NCI-H2196 (cell line): Measurements from ENCODE around the gene ROR1.
A peak's percentile ranks its signal among the peaks of the same experiment; 100 is the strongest.

Experiments used
- DNase-seq: peaks from one replicate; lab custom pipeline; 2025; ENCODE audit not compliant: unreplicated experiment; lab: John Stamatoyannopoulos, UW

The ROR1 gene

GRCh38 chr1:64046243-64046642 is 272.4 kb downstream of the ROR1 start:
- DNase-seq: no peak

DNA sequence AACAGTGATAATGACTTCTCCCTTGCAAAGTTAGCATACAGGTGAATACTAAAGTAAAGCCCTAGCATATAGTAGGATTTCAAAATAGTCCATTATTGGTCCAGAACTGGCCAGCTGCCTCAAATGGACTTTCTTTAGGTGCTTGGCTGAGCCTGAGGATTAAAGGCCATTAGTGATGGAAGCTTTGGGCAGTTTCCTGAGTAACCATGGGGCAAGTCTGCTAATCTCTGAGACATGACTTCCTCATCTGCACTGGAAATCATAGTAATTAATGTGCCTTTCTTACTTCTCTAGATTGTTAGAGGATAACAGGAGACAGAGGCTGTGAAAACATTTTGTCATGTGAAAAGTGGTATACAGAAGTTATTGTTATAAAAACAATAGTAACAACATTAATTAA is 273.1 kb downstream of the ROR1 start:
- no peak for DNase-seq

- DNase-seq: no peak
Observed at GRCh38 chr1:64047549-64047996, 273.8 kb downstream of the ROR1 start.

- no peak for DNase-seq
Observed at GRCh38 chr1:64049900-64050540, 276.2 kb downstream of the ROR1 start.

GRCh38 chr1:64050601-64051000 is 276.8 kb downstream of the ROR1 start:
- DNase-seq: no peak

- DNase-seq: peak; percentile 24
Observed at GRCh38 chr1:64051796-64052195, 278.0 kb downstream of the ROR1 start.

GRCh38 chr1:64052777-64053176 is 279.0 kb downstream of the ROR1 start:
- DNase-seq: no peak

DNA sequence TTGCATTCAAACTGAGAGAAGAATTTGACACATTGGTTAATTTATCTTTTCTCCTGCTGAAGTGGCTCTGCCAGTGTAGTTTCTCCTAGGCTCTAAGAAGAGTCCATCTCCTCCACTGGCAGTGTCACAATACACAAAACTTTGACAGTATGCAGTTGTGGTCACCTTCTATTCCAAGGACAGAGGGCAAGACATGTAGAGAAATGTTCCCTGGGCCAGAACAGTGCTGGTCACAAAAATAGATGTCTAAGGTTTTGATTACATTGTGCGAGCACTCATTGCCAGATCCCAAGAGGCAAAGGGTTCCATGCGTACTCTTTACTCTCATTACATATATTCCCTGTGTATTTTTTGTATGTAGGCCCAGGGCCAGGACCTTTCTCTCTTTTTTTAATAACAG is 281.5 kb downstream of the ROR1 start:
- DNase-seq: no peak

DNA sequence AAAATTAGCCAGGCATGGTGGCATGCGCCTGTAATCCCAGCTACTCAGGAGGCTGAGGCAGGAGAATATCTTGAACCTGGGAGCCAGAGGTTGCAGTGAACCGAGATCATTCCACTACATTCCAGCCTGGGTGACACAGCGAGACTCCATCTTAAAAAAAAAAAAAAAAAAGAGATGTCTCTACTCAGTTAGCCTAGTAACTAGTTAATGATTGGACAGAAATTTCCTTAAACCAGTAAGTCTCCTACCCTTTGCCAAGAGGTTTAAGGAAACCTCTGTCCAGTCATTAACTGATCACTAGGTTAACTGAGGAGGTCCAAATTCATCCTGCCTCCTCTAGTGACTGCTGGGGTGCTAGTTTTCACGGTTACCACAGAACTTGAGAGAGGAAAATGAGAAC is 285.7 kb downstream of the ROR1 start:
- no peak for DNase-seq

DNA sequence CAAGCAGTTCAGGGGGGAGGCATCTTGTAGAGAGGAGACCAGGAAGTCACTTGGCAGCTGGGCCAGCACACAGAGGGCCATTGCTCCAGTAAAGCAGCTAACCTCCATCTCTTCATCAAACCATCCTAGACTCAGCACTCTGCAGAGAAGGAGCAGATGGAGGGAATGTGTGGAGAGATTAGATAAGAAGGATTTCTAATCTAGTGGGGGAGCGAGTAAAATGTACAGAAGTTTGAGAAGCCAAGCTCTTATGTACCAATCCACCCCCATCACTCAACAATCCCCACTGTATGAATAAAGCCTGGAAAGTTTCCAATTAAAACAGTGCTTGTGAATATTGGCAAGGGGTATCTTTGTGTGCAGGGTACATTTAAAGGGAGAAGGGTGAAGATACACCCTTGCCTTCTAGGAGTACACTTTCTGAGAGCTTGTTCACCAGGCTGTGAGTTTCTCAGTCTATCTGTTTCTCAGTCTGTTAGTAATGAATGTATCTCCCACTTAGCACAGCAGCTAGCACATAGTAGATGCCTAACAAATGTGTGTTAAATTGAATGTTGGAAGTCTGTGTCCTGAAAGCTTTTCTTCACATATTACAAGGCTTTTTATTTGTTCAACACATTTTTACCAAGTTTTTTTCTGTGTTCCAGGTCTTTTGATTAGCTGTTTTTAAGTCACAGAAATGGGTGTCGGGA is 286.9 kb downstream of the ROR1 start:
- DNase-seq: no peak

DNA sequence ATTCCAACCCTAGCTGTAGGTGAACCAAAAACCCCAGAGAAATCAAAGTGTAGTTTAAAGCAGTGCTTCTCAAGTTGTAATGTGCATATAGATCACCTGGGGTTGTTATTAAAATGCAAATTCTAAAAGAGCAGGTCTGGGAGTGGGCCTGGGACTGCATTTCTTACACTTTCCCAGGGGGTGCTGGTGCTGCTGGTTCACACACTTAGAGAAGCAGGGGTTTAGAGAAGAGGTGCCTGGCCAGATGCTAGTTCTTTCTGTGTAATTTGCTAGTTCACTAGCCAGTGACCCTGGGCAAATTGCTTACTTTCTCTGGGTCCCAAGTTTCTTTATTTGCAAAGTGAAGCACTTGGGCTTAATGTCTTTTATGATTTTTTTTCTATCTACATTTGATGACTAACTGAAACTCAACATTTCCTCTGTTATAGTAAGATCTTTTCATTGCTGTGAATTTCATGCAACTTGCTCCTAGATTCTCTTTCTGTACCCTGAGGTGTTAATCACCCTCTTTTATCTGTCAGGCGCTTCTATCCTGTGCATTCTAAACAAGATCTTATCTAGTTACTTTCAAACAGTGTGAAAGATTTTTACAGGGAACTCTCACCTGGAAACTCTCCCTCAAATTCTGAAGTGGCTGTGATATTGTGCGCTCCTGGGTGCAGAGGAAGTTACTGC is 287.8 kb downstream of the ROR1 start:
- DNase-seq: no peak

DNA sequence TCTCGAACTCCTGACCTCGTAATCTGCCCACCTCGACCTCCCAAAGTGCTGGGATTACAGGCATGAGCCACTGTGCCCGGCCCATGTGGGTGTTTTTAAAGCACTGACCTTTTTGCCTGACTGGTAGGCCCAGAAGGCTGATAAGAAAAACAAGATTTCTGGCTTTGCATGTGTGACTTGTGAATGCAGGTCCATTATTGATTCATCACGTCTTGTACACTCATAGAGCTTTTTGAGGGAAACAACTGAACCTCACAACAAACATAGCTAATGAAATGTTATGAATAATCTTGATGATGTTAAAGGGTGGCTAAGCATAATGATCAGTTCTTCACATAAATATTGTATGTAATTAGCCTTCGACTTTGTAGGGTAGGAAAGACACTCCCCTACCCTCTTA is 288.7 kb downstream of the ROR1 start:
- DNase-seq: no peak

DNA sequence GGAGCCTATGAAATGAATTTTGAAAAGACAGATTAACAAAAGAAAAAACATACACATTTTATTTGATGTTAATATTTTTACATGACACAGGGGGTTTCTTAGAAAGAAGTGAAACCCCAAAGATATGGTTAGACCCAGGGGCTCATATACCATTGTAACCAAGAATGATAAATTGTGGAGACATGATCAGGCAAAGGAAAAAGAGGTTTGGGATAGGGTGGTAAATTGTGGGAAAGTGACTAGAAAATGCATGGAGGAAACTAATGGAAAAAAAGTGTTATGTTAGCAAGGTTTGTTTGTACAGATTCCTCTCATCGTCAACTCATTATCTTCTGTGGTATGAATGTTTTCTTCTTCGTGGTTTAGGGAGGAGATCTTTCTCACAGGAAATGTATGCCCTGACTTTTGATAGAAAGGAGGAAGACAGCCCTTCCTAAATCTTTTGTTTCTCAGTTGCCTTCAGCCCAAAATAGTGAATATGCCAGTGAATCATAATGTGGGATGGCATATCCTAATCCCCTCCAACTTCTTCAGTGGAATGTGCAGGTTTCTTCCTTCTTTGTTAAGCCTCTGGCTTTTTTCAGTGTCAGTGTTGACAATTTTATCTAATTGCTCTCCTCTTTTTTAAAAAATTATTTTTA is 289.2 kb downstream of the ROR1 start:
- DNase-seq: no peak

- no peak for DNase-seq
Observed at GRCh38 chr1:64065571-64065970, 291.8 kb downstream of the ROR1 start.

GRCh38 chr1:64072089-64072793 is 298.4 kb downstream of the ROR1 start:
- no peak for DNase-seq

DNA sequence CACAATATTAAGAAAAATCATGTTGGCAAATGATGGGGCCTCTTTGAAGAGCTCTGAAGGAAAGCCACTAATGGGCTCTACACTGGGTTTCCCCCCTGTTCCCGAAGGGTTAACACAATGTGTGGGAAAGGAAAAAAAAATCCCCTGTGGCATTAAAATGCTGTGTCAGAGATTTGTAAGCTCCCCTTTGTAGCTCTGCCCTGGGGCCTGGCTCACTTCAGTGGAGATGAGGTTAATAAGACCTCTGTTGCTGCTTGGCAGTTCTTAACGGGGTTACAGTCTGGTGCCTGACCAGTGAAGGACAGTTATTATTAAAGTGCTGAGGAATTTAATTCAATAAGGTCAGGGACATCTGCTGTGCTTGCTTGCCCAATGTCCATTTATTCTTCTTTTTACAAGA is 299.9 kb downstream of the ROR1 start:
- DNase-seq: no peak

DNA sequence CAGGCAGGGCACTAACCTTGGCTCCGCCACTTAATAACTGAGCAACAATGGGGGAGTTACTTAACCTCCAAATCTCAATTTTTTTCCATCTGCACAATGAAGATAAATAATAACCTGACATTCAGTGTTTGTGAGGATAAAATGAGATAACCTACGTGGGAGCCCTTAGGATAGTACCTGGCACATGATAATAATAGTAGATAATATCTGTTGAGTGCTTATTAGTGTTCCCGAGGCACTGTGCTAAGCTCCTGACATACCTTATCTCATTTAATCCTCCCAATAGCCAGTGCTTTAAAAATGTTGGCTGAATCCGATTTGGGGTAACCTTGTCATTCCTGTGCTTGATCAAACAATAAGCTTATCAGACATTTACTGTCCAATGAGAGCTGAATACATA is 300.9 kb downstream of the ROR1 start:
- no peak for DNase-seq

DNA sequence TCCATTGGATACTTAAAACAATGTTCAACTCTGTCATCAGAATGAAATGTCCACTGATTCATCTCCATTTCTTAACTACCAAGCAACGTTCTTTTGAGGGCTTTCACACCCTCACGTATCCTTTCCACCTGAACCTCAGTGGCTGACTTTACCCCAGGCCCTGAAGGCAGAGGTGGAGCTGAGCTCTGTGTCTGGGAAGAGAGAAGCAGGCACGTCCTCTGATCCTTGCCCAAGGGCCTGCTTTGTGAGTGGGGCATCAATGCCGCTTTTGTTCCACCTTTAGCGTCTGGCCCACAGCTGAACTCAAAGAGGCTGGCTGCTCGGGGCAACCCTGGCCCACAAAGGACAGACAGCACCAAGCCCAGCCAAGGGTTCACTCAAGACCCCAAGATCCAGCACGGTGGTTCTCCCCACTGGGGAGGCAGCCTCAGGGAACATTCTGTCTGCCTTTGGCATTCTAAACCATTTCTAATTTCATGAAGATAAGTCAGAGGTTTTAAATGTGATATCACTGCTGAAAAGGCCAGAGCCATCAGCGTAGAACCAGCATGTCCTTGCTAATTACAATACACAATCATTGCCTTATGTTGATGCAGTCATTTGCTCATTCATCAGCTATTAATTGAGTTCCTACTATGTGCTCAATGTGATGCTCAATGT is 303.6 kb downstream of the ROR1 start:
- DNase-seq: no peak

DNA sequence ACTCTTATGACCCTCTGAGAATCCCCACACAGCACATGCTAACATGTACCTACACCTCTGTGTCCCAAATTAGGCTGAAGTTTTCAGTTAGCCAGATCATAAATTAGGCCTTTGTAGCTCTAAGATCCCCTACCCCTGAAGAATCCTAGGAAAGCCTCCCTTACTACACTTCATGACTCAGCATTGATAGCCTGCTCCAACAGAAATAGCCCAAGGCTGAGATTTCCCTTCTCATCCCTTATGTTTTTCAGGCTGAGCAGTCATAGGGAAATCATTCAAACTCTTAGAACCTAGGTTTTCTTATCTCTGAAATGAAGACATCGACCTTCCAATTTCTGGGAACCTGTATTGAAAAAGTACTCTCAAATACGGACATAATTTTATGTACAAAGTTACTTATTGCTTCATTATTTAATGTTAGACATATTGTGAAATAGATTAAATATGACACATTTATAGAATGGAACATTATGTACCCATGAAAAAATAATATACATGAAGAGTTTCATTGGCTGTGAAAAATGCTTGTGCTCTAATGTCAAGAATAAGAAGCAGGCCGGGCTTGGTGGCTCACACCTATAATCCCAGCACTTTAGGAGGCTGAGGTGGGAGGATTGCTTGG is 307.2 kb downstream of the ROR1 start:
- no peak for DNase-seq

- no peak for DNase-seq
Observed at GRCh38 chr1:64082459-64082858, 308.6 kb downstream of the ROR1 start.
